RPMI8226 (cell line): ENCODE measurements around the gene ELFN2.
A peak's percentile ranks its signal among the peaks of the same experiment; 100 is the strongest.
"Not testable (repeated sequence)": the region's sequence is repeated elsewhere in the genome, so short reads cannot be mapped to it uniquely, and the experiment has no call there.

Experiments
- DNase-seq: peaks from one replicate; pipeline ENCODE4 v3.0.0-alpha.2; 2015

ELFN2 gene

GRCh38 chr22:37409031-37409430, 18.2 kb downstream of the ELFN2 start:
- DNase-seq = no peak

GRCh38 chr22:37407856-37408255, 19.4 kb downstream of the ELFN2 start:
- DNase-seq = no peak

GRCh38 chr22:37406441-37407235, 20.6 kb downstream of the ELFN2 start:
- DNase-seq = no peak

- DNase-seq = no peak
Measured at GRCh38 chr22:37404091-37404490, 23.2 kb downstream of the ELFN2 start.

GRCh38 chr22:37403267-37403960, 23.9 kb downstream of the ELFN2 start:
- DNase-seq = no peak

GRCh38 chr22:37402184-37402506, 25.1 kb downstream of the ELFN2 start:
- DNase-seq = no peak

- no peak for DNase-seq
Measured at GRCh38 chr22:37401401-37402183, 25.7 kb downstream of the ELFN2 start.

- DNase-seq = no peak
Measured at GRCh38 chr22:37400719-37401118, 26.6 kb downstream of the ELFN2 start.

- DNase-seq = not testable (repeated sequence)
Measured at GRCh38 chr22:37399457-37399856, 27.8 kb downstream of the ELFN2 start.

- no peak for DNase-seq
Measured at GRCh38 chr22:37397226-37397625, 30.1 kb downstream of the ELFN2 start.

GRCh38 chr22:37396488-37397084, 30.7 kb downstream of the ELFN2 start:
- no peak for DNase-seq

- DNase-seq = no peak
Measured at GRCh38 chr22:37394341-37394740, 32.9 kb downstream of the ELFN2 start.

- no peak for DNase-seq
Measured at GRCh38 chr22:37393746-37394145, 33.5 kb downstream of the ELFN2 start.

GRCh38 chr22:37392721-37393328, 34.5 kb downstream of the ELFN2 start:
- no peak for DNase-seq

- DNase-seq = no peak
Measured at GRCh38 chr22:37391702-37392101, 35.6 kb downstream of the ELFN2 start.

GRCh38 chr22:37390075-37390474, 37.2 kb downstream of the ELFN2 start:
- DNase-seq = no peak

GRCh38 chr22:37388538-37388937, 38.7 kb downstream of the ELFN2 start:
- DNase-seq = no peak

GRCh38 chr22:37387793-37388192, 39.5 kb downstream of the ELFN2 start:
- DNase-seq = no peak

GRCh38 chr22:37386441-37386840, 40.8 kb downstream of the ELFN2 start:
- no peak for DNase-seq

- no peak for DNase-seq
Measured at GRCh38 chr22:37384691-37385090, 42.6 kb downstream of the ELFN2 start.

GRCh38 chr22:37383341-37383740, 43.9 kb downstream of the ELFN2 start:
- no peak for DNase-seq

- DNase-seq = no peak
Measured at GRCh38 chr22:37381489-37381888, 45.8 kb downstream of the ELFN2 start.

GRCh38 chr22:37379722-37380121, 47.6 kb downstream of the ELFN2 start:
- peak; percentile 46 for DNase-seq
